SH-SY5Y (cell line): Measurements from ENCODE around the gene NECTIN1.
A peak's percentile ranks its signal among the peaks of the same experiment; 100 is the strongest.

Experiments
- GATA2 ChIP-seq: IDR thresholded peaks from 2 replicates; pipeline ENCODE4 v1.6.1; 2011; ENCODE audit warnings: mild to moderate bottlenecking, low read depth, low read length
- GATA3 ChIP-seq: IDR thresholded peaks from 2 replicates; pipeline ENCODE4 v1.6.1; 2011; ENCODE audit warnings: low read depth, mild to moderate bottlenecking, low read length, moderate library complexity

Gene NECTIN1

GRCh38 chr11:119664701-119665420 lies 64.1 kb downstream of the NECTIN1 start:
- TF ChIP-seq GATA2 (no peak), GATA3 (no peak)

GRCh38 chr11:119664063-119664572 lies 64.9 kb downstream of the NECTIN1 start:
- TF ChIP-seq GATA3 (no peak), GATA2 (no peak)

- TF ChIP-seq GATA2 (no peak), GATA3 (no peak)
Measured at GRCh38 chr11:119663279-119663678, 65.7 kb downstream of the NECTIN1 start.

GRCh38 chr11:119661226-119661625 lies 67.8 kb downstream of the NECTIN1 start:
- TF ChIP-seq GATA2: no peak
- TF ChIP-seq GATA3: no peak

- TF ChIP-seq GATA3 (no peak), GATA2 (no peak)
Measured at GRCh38 chr11:119659971-119660723, 68.9 kb downstream of the NECTIN1 start.

GRCh38 chr11:119652907-119653659 lies 75.9 kb downstream of the NECTIN1 start:
- TF ChIP-seq GATA3: no peak
- no peak for TF ChIP-seq GATA2

GRCh38 chr11:119651802-119652584 lies 77.0 kb downstream of the NECTIN1 start:
- no peak for TF ChIP-seq GATA3
- no peak for TF ChIP-seq GATA2

GRCh38 chr11:119650251-119650650 lies 78.7 kb downstream of the NECTIN1 start:
- TF ChIP-seq GATA3: no peak
- TF ChIP-seq GATA2: no peak

GRCh38 chr11:119647254-119647653 lies 81.7 kb downstream of the NECTIN1 start:
- no peak for TF ChIP-seq GATA3
- no peak for TF ChIP-seq GATA2

- TF ChIP-seq GATA2: no peak
- no peak for TF ChIP-seq GATA3
Measured at GRCh38 chr11:119645018-119645417, 84.0 kb downstream of the NECTIN1 start.

GRCh38 chr11:119644502-119644901 lies 84.5 kb downstream of the NECTIN1 start:
- TF ChIP-seq GATA3: no peak
- TF ChIP-seq GATA2: no peak

- no peak for TF ChIP-seq GATA3
- TF ChIP-seq GATA2: no peak
Measured at GRCh38 chr11:119643876-119644225, 85.1 kb downstream of the NECTIN1 start.

GRCh38 chr11:119643212-119643875 lies 85.7 kb downstream of the NECTIN1 start:
- TF ChIP-seq GATA3: no peak
- peak; percentile 75 for TF ChIP-seq GATA2
